Nucleus accumbens (tissue), 56 donors: ENCODE results near the gene TBC1D10A.

Experiments used
- DNase-seq, 56 donors: peaks; one replicate each; lab custom pipeline; 2025; lab: John Stamatoyannopoulos, UW

TBC1D10A gene

DNA sequence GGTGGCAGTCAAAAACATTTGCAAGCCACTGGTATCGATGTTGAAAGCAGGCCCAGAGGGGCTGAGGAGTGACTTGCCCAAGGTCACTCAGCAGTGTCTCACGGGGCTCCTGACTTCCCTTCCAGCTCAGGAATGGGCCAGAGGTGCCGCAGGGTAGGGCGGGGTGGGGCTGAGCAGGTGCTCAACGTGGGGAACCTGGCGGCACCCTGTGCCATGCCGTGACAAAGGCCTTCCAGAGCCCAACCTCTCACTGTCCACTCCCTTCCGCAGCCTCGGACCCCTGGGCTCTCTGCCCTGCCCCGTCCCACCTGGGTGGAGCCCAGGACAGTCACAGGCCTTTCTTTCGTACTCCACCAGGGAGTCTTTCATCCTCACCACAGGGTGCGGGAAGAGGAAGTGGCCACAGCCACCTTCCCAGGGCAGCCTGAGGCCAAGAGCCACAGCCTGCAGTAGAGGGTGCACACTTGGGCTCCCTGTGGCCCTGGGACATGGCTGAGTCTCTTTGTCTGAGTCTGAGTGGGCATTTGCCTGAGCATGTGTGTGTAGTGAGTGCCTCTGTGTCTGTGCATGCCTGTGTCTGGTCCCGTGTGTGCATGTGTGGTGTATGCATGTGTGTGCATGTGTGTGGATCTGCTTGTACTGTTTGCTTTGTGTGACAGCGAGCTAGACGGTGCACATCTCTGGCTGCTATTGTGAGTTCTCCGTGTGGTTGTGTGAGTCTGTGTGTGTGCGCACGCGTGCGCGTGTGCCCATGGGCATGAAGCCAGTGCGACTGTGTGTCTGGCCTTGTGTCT is 74.1 kb downstream of the TBC1D10A start:
- DNase-seq = peak in 1 of 56 donors; percentile 10

DNA sequence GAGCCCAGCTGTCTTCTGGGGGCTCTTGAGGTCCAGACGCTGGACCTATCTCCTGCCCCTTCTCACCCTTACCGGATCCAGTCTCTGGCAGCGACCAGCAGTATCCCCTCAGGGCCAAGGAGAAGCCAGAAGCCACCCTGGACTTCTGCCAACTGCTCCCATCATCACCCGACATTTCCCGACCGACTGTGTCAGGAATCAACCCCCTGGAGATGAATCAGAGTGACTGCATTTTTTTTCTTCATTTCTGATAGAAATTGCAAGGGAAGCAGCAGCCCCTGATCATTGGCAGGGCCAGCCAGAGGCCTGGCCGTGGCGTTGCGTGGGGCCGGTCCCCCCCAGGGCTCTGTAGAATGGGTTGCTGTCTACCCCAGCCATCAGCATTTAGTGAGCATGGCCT is 75.0 kb downstream of the TBC1D10A start:
- no peak for DNase-seq

DNA sequence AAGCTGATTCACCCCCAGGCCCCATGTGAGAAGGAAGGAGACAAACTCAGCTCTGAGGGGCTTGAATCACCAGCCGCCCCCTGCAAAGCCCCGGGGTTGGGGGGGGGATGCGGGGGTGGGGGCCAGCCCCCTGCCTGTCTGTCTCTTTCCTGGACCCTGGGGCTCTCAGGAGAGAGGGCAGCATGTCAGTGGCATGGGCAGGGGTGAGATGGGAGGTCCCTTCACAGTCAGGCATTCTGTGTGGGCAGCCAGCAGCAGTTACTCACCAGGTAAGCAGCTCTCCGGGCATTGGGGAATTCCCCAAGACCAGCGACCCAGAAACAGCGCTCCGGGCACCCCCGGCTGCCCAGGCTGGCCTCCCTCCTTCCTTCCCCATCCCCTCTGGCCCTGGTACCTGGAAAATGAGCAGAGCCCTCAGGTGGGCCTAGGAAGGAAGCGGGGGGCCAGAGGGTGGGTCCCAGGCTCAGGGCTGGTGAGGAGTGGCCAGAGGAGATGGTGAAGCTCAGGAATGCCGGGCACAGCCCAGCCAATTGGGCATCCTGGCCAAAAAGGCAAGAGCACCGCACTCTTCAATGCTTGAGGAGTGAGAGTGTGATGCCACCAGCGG is 76.0 kb downstream of the TBC1D10A start:
- no peak for DNase-seq

DNA sequence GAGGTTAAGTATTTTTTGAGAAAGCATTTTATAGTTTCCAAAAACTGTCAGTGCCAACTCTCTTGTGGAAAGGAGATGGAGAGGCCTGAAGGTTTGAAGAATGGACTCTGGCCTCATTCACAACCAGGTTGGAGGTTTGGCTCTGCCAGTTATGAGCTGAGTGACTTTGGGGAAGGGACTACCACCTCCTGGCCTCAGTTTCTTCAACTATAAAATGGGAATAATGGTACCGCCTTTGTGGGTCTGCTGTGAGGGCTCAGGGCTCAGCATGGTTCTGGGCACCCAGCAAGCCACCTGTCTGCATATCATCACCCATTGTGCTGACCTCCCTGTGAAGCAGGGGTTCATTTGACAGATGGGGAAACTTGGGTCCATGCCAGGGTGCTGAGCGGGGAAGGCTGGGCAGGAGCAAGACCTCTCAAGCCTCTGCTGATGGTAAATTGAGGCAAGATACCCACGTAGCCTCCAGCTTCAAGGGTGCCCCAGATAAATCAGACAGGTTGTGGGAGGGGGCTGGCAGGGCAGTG is 76.6 kb downstream of the TBC1D10A start:
- no peak for DNase-seq

DNA sequence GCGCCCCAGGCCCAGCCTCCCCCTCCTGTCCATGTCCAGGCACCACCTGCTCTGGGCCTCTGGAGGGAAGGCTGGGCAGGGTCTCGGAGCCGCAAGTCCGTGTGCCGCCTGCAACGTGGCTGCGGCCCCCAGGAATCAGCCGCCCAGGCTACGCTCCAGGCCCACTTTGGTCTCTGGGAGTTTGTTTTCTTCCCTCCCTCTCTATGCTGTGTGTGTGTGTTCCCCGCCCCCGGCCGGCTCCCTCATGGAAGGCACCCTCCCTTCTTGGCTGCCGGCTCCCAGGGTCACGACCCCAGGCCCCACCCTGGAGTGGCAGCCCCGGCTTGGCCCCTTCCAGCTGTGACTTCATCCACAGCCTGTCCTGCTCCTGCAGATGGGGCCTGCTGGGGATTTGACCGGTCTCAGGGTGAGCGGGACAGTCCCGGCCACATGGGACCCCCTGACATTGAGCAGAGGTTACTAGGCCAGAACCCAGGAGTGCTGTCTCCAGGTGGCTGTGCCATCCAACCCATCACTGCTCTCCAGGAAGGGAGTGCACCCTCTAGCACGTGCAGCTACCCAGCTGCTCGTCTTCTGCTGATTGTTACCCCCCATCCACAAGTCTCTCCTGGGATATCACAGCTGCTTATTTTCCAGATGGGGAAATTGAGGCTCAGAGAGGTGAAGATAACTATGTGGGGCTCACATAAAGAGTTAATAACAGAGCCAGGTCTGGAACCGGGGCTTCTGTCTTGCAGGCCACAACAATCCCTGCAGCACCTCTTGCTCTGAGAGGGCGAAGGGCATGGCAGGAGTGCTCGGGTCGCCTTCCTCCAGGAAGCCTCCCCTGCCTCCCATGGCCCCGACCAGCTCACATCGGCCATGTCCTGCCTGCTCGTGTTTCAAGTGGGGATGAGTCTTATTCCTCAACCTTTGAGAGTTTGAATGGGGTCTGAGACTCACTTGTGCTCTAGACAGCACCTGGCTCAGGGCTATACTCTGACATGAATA is 77.4 kb downstream of the TBC1D10A start:
- DNase-seq = no peak

DNA sequence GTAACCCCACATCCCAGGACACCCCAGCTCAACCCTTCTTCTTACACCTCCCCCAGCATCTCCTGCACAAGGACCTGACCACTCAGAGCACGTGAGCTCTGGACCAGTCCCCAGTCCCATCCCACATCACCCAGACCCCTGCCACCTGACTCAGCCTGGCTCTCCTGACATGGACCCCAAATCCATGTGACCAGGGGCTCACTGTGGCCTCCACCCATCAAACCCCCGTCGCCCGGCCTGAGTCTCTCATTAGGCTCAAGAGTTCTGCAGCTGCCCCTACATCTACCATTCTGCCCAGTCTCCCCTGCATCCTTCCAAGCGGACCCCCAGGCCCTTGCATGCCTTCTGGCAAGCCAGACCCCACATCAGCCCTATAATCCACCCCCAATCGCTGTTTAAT is 78.3 kb downstream of the TBC1D10A start:
- DNase-seq = no peak

DNA sequence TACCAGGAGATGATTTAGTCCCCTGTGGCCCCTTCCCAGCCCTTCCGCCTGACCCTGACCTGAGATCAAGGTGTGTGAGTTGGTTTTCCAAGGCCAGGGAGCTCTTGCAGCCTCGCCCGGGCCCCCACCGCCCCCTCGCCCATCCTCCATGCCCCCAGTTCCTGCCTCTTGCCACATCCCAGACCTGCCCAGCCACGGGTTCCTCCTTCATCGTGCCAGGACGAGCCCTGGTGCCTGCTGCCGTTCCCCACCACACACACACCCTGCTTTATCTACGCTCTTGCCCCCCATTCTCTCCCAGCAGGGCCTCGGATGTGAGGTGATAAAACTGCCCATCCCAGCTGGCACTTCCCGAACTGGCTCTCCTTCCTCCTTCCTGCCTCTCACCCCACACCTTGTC is 78.8 kb downstream of the TBC1D10A start:
- no peak for DNase-seq

DNA sequence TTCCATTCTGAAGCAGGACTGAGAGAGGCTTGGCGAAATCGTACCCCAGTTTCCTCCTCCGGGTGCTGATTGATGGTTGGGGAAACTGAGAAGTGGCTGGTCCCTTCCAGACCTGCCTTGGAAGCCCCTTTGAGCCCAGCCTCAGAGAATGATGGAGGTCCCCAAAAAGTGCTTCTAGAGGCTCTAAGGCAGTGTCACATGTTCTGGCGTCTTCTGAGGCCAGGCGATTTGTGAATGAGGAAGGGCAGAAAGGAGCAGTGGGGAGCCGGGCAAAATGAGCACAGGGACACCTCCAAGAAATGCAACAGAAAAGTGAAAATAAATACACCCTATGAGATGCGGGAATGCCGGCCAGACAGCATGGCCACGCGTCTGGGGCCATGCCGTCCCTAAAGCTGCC is 79.2 kb downstream of the TBC1D10A start:
- DNase-seq = no peak

DNA sequence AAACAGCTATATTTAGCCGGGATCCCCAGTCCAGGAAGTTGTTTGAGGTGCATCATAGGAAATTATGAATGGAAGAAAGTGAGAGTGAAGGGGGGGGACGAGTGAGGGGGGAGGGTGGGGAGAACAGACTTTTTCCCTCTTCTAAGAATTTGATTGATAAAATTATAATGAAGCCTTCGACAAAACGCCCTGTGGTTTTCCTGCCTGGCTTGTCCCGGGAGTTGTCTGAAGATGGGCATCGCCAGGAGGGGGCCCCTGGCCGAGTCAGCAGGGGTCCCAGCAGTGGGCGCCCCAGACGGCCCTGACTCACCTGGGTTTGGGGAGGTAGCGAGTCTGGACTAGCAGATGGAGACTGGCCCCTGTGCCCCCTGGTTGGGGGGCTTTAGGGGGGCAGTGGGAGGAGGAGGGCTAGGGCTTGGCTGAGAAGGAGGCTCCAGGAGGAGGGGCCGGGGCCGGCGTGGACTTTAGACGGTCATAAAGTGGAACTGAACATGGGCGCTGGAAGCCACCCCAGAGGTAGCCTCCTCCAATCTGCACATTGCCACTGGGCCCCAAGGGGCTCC is 79.8 kb downstream of the TBC1D10A start:
- no peak for DNase-seq

DNA sequence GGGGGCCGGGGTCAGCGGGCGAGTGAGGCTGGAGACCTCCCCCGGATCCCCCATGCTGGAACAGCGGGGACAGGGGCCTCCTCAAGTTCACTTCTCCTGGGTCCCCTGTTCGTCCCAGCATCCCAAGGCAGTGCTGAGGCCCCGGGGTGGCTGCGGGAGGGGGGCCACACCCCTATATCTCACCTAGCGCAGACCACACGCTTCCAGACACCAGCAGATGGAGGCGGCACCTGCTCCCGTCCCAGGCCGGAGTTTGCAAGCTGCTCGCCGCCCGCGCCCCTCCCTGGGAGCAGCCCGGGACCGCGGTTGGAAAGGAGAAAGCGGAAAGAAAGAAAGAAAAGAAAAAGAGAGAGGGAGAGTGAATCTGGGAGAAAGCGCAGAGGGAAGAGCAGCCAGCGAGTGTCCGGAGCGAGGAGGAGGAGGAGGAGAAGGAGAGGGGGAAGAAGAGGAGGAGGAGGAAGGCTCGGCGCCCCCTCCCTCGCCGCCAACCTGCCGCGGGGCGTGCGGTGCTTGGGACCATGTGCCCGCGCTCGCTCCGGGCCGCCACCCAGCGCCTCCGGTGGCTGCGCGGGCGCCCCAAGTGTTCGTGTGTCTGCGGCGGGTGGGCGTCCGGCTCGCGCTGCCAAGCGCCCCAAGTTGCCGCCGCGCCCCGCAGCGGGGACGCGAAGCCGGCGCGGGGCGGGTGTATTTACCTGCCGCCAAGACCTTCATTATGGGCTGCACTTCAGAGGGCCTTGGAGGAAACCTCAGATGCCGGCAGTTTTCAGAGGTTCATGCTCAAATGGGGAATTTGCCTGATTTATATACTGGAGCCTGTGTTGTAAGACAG is 80.5 kb downstream of the TBC1D10A start, which contains the start of gene LIF:
LIF (minus strand) TSS at position 775 of the 829 bp plus-strand sequence; CDS start at position 711, 64 bp downstream.
- peak in 3 of 56 donors; percentile 7 to 54 (median 31) for DNase-seq

DNA sequence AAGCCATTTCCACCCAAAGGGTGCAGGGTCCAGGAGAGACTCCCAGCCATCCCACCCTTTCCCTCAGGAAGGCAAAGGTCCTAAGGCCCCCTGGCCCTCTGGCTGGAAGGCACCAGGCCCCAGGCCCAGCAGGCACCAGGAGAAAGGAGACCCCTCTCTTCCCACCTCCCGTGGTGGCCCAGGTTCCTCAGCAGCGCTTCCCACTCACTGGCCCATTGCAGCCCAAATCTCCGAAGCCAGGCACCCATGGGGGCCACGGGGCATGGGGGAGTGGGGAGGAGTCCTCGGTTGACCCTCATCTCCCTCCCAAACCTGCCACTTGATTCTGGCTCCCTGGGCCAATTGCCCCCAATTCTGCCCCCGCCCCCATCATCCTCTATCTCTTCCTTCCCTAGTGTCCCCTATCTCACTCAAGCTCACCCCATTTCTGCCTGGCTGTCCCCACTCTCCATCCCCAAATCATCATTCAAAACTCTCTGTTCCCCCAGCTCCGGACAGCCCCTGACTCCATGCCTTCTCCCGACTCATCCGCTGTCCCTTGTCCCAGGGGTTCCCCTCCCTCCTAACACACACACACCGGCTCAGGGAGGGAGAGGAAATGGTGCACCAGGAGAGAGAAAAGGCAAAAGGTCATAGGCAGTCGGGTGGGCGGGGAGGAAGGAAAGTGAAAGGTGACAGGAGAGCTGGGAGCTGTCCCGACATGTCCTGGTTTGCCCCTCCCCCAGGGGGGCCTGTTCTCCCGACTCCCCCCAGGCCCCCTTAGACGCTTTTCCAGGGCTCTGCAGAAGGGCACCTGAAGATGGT is 81.4 kb downstream of the TBC1D10A start:
- no peak for DNase-seq

DNA sequence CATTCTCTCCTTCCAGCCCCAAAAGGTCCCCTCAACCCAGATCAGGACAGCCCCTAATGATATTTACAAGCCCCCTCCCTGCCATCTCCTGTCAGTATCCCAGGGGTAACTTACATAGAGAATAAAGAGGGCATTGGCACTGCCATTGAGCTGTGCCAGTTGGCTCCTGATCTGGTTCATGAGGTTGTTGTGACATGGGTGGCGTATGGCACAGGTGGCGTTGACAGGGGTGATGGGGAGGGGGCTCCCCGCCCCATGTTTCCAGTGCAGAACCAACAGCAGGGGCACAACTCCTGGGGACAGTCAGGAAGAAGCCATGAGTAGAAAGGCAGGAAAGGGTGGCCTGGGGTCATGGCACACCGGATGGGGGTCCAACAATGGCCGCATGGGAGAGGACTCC is 82.1 kb downstream of the TBC1D10A start:
- DNase-seq = no peak

DNA sequence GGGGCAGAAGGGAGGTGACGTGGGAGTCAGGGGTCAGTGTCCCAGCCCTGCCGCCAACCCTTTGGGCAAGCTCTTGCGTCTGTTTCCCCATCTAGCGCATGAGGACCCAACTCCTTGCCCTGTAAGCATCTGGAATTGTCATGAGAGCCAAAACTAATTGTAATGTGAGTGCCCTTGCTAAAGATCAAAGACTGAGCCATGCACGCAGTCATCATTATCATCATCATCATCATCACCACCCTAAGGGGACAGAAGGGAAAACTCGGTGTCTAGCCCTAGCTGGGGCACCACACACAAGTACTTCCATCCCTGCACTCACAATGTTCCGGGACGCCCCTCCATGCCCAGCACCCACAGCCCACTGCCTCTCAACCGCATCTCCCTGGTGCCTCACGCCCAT is 82.7 kb downstream of the TBC1D10A start:
- no peak for DNase-seq

DNA sequence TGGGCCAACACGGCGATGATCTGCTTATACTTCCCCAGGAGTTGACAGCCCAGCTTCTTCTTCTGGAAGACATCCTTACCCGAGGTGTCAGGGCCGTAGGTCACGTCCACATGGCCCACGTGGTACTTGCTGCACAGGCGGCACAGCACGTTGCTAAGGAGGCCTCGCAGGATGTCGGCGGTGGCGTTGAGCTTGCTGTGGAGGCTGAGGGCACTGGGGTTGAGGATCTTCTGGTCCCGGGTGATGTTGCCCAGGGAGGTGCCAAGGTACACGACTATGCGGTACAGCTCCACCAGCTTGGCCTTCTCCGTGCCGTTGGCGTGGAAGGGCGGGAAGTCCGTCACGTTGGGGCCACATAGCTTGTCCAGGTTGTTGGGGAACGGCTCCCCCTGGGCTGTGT is 83.1 kb downstream of the TBC1D10A start:
- no peak for DNase-seq
